ENCODE measurements around the gene DBN1. TPM values are rescaled to one million over a fixed set of nuclear protein-coding genes. Genes with fewer than 3 reads are reported as not detected.

DBN1 gene
- total and polyA plus RNA-seq, 2 donors = 53.9 to 96.5 TPM

DNA sequence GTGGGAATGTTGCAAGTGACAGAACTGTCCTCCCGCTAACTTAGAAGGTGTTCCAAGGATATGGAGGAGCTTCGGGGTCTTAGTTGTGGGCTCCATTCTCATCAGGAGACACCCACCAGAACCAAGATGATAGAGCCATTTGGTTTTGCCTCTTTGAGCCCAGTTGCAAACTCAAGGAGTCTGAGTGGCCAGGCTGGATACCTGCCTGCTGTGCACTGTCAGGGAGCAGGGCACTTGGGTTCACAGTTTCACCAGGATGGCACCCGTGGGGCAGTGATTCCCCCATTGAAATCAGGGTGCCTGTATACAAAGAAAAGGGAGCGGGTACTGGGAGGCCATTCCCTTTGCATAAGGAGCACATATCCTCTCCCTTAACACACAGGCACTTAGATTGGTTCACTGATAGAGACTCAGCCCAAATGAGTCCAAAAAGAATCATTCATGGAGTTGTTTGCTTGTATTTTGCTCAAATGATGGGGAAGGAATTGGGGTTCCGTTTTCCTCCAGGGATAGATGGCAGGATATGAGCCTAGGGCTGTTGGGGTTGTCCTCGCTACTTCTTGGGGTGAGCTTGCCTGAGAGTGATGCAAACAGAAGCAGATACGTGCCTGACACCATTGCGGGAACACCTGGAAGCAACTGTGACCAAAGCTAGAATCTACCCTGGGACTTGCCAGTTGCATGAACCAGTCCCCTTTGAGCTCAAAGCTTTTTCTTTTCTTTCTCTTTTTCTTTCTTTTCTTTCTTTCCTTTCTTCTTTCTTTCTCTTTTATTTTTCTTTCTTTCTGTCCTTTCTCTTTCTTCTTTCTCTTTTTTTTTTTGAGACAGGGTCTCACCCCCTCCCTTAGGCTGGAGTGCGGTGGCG is 28.1 kb downstream of the DBN1 start:
- H3K4me3 ChIP-seq (ENCODE audit: low read depth, low read length) = no peak overlapping the region
- WGBS = 53% methylated on average over 10 of the region's 10 CpGs
- no peak overlapping the region for H3K27ac ChIP-seq (ENCODE audit: low read depth)
- no peaks in the 10 kb centered on the region for H3K36me3 ChIP-seq (ENCODE audit: insufficient read depth)
- no peaks in the 10 kb centered on the region for H3K4me1 ChIP-seq (ENCODE audit: insufficient read depth)
- DNase-seq (ENCODE audit: extremely low spot score) = no peak

DNA sequence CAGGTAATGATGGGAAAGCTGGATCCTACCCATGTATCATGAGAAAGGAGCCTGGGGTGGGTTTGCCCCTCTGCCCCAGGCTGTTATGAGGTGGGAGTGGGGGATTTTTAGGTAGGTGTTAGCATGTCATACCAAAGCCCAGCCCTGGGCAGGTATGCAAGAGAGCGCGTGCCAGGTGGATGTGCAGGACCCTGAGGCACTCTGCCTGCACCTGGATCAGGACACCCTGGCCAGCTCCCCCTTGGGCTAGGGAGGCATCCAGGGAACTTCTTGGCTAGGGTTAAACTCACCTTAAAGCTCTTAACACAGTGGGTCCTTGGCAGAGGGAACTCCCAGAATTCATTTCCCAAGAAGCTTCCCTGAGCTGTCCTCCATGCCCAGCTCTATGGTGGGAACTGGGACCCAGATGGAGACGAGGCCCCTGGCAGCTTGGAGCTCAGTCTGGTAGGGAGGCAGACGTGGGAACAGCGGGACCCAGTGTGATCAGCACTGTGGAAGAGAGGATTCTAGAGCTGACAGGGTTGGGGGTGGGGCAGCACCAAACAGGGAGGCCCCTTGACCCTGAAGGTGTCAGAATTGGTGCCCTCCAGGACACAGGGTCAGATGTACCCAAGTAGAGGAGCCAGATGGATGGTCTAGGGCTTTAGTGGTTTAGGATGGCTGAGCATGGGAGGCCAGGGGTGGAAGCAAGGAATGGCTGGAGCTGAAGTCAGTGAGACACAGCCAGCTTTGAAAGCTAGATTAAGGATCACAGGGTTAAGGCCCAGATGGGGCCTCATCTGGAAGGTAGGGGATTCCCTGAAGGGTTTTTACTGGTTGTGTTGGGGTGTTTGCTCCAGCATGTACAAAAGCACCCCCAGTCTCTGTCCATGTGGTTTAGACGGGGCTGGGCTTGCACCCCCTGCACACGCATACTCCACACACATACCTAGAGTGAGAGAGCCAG is 29.1 kb downstream of the DBN1 start:
- 65% methylated on average over 7 of the region's 7 CpGs for WGBS

DNA sequence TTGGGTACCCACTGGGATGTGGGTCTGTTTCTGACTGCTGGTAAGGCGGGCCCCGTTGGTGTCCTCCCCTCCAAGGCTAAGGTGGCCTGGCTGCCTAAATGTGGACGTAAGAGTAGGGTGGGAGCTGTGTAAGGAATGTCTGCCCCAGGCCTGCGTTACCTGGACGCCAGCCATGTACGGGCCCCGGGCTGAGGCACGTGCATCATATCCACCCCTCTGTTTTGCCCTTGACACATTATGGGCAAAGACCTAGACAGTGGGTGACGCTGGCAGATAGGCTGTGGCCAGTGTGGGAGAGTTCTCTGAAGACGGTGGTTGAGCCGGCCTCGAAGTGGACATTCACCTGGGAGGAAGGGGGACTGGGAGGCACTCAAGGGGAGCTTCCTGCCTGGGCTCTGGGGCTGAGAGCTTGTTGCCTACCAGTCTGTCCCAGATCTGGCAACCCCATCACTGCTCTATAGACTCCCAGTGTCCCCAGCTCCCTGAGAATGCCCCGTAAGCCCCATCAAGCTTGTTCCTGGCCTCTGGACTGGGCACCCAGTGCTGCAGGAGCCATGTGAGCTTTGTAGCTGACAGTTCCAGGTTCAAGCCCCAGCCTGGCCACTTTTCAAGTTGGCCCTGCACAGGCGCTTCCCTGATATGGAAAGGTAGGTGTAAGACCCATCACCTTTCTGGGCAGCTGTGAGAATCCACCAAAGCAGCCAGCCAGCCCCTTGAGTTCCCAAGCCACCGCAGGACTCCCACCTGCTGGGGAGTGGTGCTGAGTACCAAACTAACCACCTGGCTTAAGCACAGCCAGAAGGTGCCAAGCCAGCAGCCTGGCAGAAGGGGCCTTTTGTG is 30.1 kb downstream of the DBN1 start:
- DNase-seq (ENCODE audit: extremely low spot score) = no peak
- WGBS = 82% methylated on average over 15 of the region's 15 CpGs
- Histone ChIP-seq H3K36me3 (ENCODE audit: insufficient read depth) (no peaks in the 10 kb centered on the region), H3K4me1 (ENCODE audit: insufficient read depth) (no peaks in the 10 kb centered on the region), H3K27ac (ENCODE audit: low read depth) (no peak overlapping the region), H3K4me3 (ENCODE audit: low read depth, low read length) (no peak overlapping the region)

More for the DNA sequence above, 29.1 kb downstream of the DBN1 start:
- DNase-seq (ENCODE audit: extremely low spot score) = no peak
- no peak overlapping the region for H3K4me3 ChIP-seq (ENCODE audit: low read depth, low read length)
- no peaks in the 10 kb centered on the region for H3K36me3 ChIP-seq (ENCODE audit: insufficient read depth)
- no peak overlapping the region for H3K27ac ChIP-seq (ENCODE audit: low read depth)
- H3K4me1 ChIP-seq (ENCODE audit: insufficient read depth) = no peaks in the 10 kb centered on the region

DNA sequence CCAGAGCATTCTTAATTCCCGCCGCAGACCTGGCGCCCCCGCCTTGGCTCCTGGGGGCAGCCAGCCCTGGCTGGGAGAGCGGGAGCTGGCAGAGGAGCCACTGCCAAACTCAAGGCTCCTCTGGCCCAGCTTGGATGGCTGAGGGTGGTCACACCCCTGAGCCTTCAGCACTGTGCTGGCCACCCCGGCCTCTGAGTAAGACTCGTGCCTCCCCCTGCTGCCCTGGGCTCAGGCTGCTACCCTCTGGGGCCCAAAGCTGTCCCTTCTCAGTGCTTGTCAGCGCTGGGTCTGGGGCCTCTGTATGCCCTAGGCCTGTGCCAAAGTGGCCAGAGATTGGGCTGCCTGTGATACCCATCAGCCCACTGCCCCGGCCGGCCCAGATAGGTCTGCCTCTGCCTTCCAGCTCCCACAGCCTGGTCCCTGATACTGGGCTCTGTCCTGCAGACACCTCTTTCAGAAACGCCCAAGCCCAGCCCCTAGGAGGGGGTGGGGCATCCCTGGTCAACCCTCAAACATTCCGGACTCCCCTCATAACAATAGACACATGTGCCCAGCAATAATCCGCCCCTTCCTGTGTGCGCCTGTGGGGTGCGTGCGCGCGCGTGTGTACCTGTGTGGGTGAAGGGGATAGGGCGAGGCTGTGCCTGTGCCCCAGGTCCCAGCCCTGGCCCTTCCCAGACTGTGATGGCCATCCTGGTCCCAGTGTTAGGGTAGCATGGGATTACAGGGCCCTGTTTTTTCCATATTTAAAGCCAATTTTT is 31.2 kb downstream of the DBN1 start:
- DNase-seq (ENCODE audit: extremely low spot score) = no peak

DNA sequence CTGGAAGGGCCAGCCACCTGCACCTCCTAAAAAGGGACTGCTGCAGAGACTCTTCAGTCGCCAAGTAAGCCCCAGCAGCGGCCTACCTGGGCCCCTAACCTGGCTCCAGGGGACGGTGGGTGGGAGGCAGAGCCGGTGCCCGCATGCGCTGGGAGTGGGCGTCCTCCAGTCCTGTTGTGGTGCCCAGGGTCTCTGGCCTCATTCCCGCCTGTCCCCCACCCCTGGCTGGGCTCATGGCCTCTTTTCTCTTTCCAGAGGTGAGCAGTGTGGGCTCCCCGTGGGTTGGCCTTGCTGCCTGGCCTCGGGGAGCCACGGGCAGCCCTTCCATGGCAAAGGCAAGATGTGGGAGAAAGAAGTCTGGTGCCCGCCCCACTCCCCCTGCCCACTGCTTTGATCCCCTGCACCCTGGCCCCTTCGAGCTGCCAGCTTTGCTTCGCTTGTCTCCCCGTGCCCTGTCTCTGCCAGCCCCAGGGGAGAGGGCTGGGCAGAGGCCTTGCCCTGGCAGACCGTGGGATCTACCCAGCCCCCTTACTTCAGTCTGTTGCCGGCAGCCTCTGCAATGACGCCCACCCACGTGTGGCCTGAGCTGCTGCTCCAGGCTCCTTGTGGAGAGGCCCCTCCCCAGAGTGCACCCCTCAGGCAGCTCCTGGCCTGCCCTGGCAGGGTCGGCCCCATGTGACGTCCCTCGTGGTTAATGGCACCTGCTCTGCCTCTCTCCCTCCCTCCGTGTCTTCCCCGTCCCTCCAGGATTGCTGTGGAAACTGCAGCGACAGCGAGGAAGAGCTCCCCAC is 32.2 kb downstream of the DBN1 start:
- H3K4me3 ChIP-seq (ENCODE audit: low read depth, low read length) = no peak overlapping the region
- WGBS = 90% methylated on average over 26 of the region's 26 CpGs
- H3K27ac ChIP-seq (ENCODE audit: low read depth) = no peak overlapping the region
- no peaks in the 10 kb centered on the region for H3K4me1 ChIP-seq (ENCODE audit: insufficient read depth)
- no peaks in the 10 kb centered on the region for H3K36me3 ChIP-seq (ENCODE audit: insufficient read depth)
- no peak for DNase-seq (ENCODE audit: extremely low spot score)

More for the DNA sequence above, 31.2 kb downstream of the DBN1 start:
- H3K27ac ChIP-seq (ENCODE audit: low read depth) = no peak overlapping the region
- no peaks in the 10 kb centered on the region for H3K36me3 ChIP-seq (ENCODE audit: insufficient read depth)
- H3K4me1 ChIP-seq (ENCODE audit: insufficient read depth) = no peaks in the 10 kb centered on the region
- 87% methylated on average over 20 of the region's 20 CpGs for WGBS
- no peak overlapping the region for H3K4me3 ChIP-seq (ENCODE audit: low read depth, low read length)

DNA sequence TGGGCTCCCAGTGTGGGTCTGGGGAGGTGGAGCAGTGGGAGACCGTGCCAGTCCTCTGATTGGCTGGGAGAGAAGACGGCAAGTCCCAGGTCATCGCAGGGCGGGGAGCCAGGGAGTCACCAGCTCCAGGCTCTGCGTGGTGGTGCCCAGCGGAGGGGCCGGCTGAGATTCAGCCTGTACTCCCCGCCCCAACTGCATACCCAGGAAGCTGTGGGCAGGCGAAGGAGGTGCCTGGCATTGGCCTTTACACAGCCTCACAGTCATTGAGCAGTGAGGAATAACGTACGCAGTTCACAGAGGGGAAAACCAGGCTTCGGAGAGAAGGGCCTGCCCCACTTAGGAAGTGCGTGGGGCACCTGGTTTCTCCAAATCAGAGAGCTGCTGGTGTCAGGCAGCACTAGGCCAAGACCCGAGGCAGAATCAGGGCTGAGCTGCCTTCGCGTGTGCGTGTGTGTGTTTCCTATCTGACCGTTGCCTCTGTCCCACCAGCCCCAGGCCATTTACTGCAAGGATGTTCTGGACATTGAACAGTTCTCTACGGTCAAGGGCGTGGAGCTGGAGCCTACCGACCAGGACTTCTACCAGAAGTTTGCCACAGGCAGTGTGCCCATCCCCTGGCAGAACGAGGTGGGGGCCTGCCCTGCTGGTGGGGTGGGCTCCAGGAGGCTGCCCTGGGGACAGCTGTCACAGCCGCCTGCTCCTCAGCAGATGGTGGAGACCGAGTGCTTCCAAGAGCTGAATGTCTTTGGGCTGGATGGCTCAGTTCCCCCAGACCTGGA is 33.0 kb downstream of the DBN1 start:
- Histone ChIP-seq H3K27ac (ENCODE audit: low read depth) (no peak overlapping the region), H3K36me3 (ENCODE audit: insufficient read depth) (no peaks in the 10 kb centered on the region), H3K4me3 (ENCODE audit: low read depth, low read length) (no peak overlapping the region), H3K4me1 (ENCODE audit: insufficient read depth) (no peaks in the 10 kb centered on the region)
- no peak for DNase-seq (ENCODE audit: extremely low spot score)
- 90% methylated on average over 24 of the region's 24 CpGs for WGBS

DNA sequence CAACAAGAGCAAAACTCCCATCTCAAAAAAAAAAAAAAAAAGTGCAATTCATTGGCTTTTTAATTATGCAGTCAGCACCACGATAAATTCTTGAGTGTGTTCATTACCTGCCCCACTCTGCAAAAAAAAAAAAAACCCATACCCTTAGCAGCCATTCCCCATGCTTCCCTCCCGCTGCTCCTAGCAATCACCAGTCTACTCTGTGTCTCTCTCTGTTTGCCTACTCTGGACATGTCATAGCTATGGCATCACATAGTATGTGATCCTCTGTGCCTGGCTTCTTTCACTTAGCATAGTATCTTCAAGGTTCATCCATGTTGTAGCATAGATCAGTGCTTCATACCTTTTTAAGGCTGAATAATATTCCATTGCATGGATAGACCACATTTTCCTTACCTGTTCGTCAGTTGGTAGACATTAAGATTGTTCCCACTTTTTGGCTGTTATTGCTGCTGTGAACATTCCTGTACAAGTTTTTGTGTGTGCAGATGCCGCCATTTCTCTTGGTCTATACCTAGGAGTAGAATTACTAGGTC is 33.8 kb downstream of the DBN1 start:
- Histone ChIP-seq H3K27ac (ENCODE audit: low read depth) (no peak overlapping the region), H3K36me3 (ENCODE audit: insufficient read depth) (no peaks in the 10 kb centered on the region), H3K4me3 (ENCODE audit: low read depth, low read length) (no peak overlapping the region), H3K4me1 (ENCODE audit: insufficient read depth) (no peaks in the 10 kb centered on the region)
- 95% methylated on average over 4 of the region's 4 CpGs for WGBS
- no peak for DNase-seq (ENCODE audit: extremely low spot score)

DNA sequence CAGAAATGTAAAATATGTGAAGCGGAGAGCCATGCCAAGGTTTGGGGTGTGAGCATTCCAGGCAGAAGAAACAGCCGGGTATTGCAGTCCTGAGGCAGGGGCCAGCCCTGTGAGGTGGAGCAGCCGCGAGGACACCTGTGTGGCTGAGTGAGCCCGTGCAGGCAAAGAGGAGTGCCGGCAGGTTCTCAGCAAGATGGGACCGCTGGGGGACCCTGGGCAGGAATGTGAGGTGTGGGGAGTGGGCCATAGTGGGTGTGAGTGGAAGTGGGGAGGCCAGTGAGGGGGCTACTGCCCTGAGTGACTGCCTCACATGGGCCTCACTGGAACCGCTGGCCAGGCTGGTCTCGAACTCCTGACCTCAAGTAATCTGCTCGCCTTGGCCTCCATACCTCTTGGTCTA is 35.0 kb downstream of the DBN1 start:
- WGBS = 92% methylated on average over 10 of the region's 10 CpGs
- Histone ChIP-seq H3K27ac (ENCODE audit: low read depth) (no peak overlapping the region), H3K4me1 (ENCODE audit: insufficient read depth) (no peaks in the 10 kb centered on the region), H3K36me3 (ENCODE audit: insufficient read depth) (no peaks in the 10 kb centered on the region), H3K4me3 (ENCODE audit: low read depth, low read length) (no peak overlapping the region)
- no peak for DNase-seq (ENCODE audit: extremely low spot score)

DNA sequence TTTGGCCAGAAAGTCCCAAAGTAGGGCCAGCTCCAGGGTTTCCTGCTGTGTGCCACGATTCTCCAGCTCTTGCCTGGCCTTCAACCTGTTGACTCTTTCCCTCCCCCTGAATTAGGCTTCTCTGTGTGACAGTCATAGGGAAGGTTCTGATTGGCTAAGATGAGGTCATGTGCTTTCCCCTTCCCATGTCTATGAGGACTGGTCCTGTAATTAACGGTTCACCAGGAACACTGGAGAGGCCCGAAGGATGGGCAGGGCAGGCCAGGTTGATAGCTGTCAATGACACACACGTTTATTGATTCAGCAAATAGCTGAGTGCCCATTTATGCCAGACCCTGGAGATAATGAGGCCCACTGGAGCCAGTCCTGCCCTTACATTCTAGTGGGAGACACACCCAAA is 35.8 kb downstream of the DBN1 start:
- Histone ChIP-seq H3K4me3 (ENCODE audit: low read depth, low read length) (no peak overlapping the region), H3K27ac (ENCODE audit: low read depth) (no peak overlapping the region), H3K36me3 (ENCODE audit: insufficient read depth) (peaks cover 3% of the 10 kb centered on the region), H3K4me1 (ENCODE audit: insufficient read depth) (no peaks in the 10 kb centered on the region)
- no peak for DNase-seq (ENCODE audit: extremely low spot score)
- WGBS = 71% methylated on average over 4 of the region's 4 CpGs

DNA sequence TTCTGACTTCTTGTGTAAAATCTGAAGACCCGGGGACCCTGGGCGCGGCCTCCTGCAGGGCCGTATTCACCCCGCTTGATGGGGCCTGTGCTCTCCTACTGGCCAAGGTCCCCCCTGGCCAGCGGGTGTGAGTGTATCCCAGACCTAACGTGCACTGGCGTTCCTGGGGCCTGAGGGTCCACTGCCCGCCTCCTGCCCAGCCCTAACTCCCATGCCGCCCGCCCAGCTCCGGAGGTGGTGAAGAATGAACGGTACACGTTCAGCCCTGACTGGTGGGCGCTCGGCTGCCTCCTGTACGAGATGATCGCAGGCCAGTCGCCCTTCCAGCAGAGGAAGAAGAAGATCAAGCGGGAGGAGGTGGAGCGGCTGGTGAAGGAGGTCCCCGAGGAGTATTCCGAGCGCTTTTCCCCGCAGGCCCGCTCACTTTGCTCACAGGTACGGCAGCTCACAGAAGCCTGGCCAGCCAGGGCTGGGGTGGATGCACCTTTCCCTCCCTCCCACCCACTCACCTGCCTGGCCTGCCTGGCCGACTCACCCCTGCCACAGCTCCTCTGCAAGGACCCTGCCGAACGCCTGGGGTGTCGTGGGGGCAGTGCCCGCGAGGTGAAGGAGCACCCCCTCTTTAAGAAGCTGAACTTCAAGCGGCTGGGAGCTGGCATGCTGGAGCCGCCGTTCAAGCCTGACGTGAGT is 37.4 kb downstream of the DBN1 start:
- DNase-seq (ENCODE audit: extremely low spot score) = no peak
- H3K4me1 ChIP-seq (ENCODE audit: insufficient read depth) = peaks cover 2% of the 10 kb centered on the region
- peaks cover 3% of the 10 kb centered on the region for H3K36me3 ChIP-seq (ENCODE audit: insufficient read depth)
- H3K4me3 ChIP-seq (ENCODE audit: low read depth, low read length) = no peak overlapping the region
- WGBS = 94% methylated on average over 37 of the region's 37 CpGs
- no peak overlapping the region for H3K27ac ChIP-seq (ENCODE audit: low read depth)
